Stimulated activated CD4-positive, alpha-beta T cell treated with anti-CD3 and anti-CD28 coated beads, Interleukin-15, amount 100 ng/mL, for 48 hours (primary cell): ENCODE data around the gene AMMECR1.
"Not testable (repeated sequence)": the region's sequence is repeated elsewhere in the genome, so short reads cannot be mapped to it uniquely, and the experiment has no call there.

ENCODE experiments used
- DNase-seq, 2 donors: peaks; one replicate each; pipeline ENCODE4 v3.0.0-alpha.2; 2020; ENCODE audit warnings: low read depth in 2 of 2

Gene AMMECR1

GRCh38 chrX:110317820-110318663 lies at the start of gene AMMECR1:
Gene AMMECR1 (minus strand): TSS chrX:110318085. CDS start chrX:110318071, 14 bp downstream.
- DNase-seq, result peak; percentile 61 to 65

GRCh38 chrX:110363244-110363643 lies 45.4 kb upstream of the AMMECR1 start:
- DNase-seq, result no peak

- DNase-seq, result no peak
Observed at GRCh38 chrX:110359273-110359672, 41.4 kb upstream of the AMMECR1 start.

- no peak for DNase-seq
Observed at GRCh38 chrX:110358548-110358947, 40.7 kb upstream of the AMMECR1 start, which contains the start of gene RTL9. Gene RTL9 (plus strand): TSS chrX:110358848. CDS start chrX:110450618, 91,770 bp downstream.

- no peak for DNase-seq
Observed at GRCh38 chrX:110346681-110347080, 28.8 kb upstream of the AMMECR1 start.

- peak; percentile 0 to 2 for DNase-seq
Observed at GRCh38 chrX:110341189-110342035, 23.5 kb upstream of the AMMECR1 start.

- no peak for DNase-seq
Observed at GRCh38 chrX:110338935-110339334, 21.1 kb upstream of the AMMECR1 start.

- DNase-seq, result not testable (repeated sequence)
Observed at GRCh38 chrX:110333458-110333857, 15.6 kb upstream of the AMMECR1 start.

GRCh38 chrX:110331444-110332030 lies 13.7 kb upstream of the AMMECR1 start:
- DNase-seq, result no peak

GRCh38 chrX:110328613-110329012 lies 10.7 kb upstream of the AMMECR1 start:
- DNase-seq, result not testable (repeated sequence)

GRCh38 chrX:110327336-110327735 lies 9.5 kb upstream of the AMMECR1 start:
- no peak for DNase-seq

GRCh38 chrX:110326712-110327111 lies 8.8 kb upstream of the AMMECR1 start:
- DNase-seq, result no peak

- DNase-seq, result no peak
Observed at GRCh38 chrX:110322603-110323002, 4.7 kb upstream of the AMMECR1 start.

- DNase-seq, result no peak
Observed at GRCh38 chrX:110321670-110322069, 3.8 kb upstream of the AMMECR1 start.

GRCh38 chrX:110321081-110321480 lies 3.2 kb upstream of the AMMECR1 start:
- no peak for DNase-seq

GRCh38 chrX:110320381-110320987 lies 2.6 kb upstream of the AMMECR1 start:
- DNase-seq, result no peak

GRCh38 chrX:110318664-110318968 lies 731 bp upstream of the AMMECR1 start:
- DNase-seq, result no peak

- peak; percentile 0 to 4 for DNase-seq
Observed at GRCh38 chrX:110317061-110317819, 645 bp downstream of the AMMECR1 start.

GRCh38 chrX:110316351-110317060 lies 1.4 kb downstream of the AMMECR1 start:
- no peak for DNase-seq

- no peak for DNase-seq
Observed at GRCh38 chrX:110315551-110315950, 2.3 kb downstream of the AMMECR1 start.
